ENCODE measurements around the gene PARP12. TPM values are rescaled to one million over a fixed set of nuclear protein-coding genes. Genes with fewer than 3 reads are reported as not detected.

PARP12 gene
- total and polyA plus RNA-seq, 2 of the 13 experiments (the other 11 are each of a cell fraction or from before 2014, with no cell fraction given), result 15.5 to 35.2 TPM

GRCh38 chr7:140062528-140063299 is at the start of gene PARP12 (continued):
- no peak for TF ChIP-seq ZNF362 (CRISPR knock-in tag; IDR thresholded peaks at IDR 0.05; ENCODE audit: borderline replicate concordance)
- peak; percentile 41; the same call in 1 of the 2 replicates for TF ChIP-seq KDM5B (CRISPR knock-in tag; IDR thresholded peaks at IDR 0.05; ENCODE audit: borderline replicate concordance)
- TF ChIP-seq ZMYM4 (CRISPR knock-in tag; IDR thresholded peaks at IDR 0.05), result peak; percentile 55; the same call in 1 of the 2 replicates
- TF ChIP-seq ZNF326 (CRISPR knock-in tag; IDR thresholded peaks at IDR 0.05; ENCODE audit: borderline replicate concordance), result no peak
- TF ChIP-seq ZFP91 (CRISPR knock-in tag; IDR thresholded peaks at IDR 0.05; ENCODE audit: borderline replicate concordance), result peak; percentile 79
- TF ChIP-seq CC2D1A (CRISPR knock-in tag; IDR thresholded peaks at IDR 0.05), result no peak
- no peak for TF ChIP-seq MLXIP (CRISPR knock-in tag; IDR thresholded peaks at IDR 0.05; ENCODE audit: borderline replicate concordance)
- no peak for TF ChIP-seq NR2F1 (CRISPR knock-in tag; IDR thresholded peaks at IDR 0.05)
- peak; percentile 36; the same call in 1 of the 2 replicates for TF ChIP-seq ZSCAN21 (CRISPR knock-in tag; IDR thresholded peaks at IDR 0.05; ENCODE audit: borderline replicate concordance)
- no peak for TF ChIP-seq WIZ (CRISPR knock-in tag; IDR thresholded peaks at IDR 0.05)
- no peak for TF ChIP-seq CSRNP2 (CRISPR knock-in tag; conservative IDR thresholded peaks at IDR 0.05; ENCODE audit: low read depth)
- TF ChIP-seq FOXK2 (IDR thresholded peaks at IDR 0.05), result no peak
- 0 out of 2 replicates have a peak, but pooled peaks have one; percentile 41 for TF ChIP-seq ZNF850 (CRISPR knock-in tag; conservative IDR thresholded peaks at IDR 0.05)
- TF ChIP-seq SNRNP70 (IDR thresholded peaks at IDR 0.05; ENCODE audit: low read depth, low read length), result no peak
- no peak for TF ChIP-seq ZNF580 (CRISPR knock-in tag; IDR thresholded peaks at IDR 0.05; ENCODE audit: borderline replicate concordance, low read depth)
- TF ChIP-seq NR2F2 (IDR thresholded peaks at IDR 0.05; ENCODE audit: borderline replicate concordance, low read depth), result no peak
- peak; percentile 52; the same call in 1 of the 2 replicates for TF ChIP-seq KDM2A (CRISPR knock-in tag; IDR thresholded peaks at IDR 0.05; ENCODE audit: borderline replicate concordance, low read depth)
- peak; percentile 65 for TF ChIP-seq HNRNPLL (IDR thresholded peaks at IDR 0.05; ENCODE audit: low read depth, low read length, poor library complexity, severe bottlenecking)
- no peak for TF ChIP-seq RARG (CRISPR knock-in tag; IDR thresholded peaks at IDR 0.05; ENCODE audit: low read depth)
- 0 out of 2 replicates have a peak, but pooled peaks have one; percentile 30 for TF ChIP-seq ZNF34 (CRISPR knock-in tag; IDR thresholded peaks at IDR 0.05; ENCODE audit: borderline replicate concordance)
- TF ChIP-seq ZC3H13 (CRISPR knock-in tag; IDR thresholded peaks at IDR 0.05), result no peak
